GM18517 (cell line): Measurements from ENCODE around the gene CEND1.

ENCODE experiments used
- ATAC-seq: cut with Tn5 transposase; IDR thresholded peaks from one replicate; pipeline ENCODE4 v1.9.1; 2021; ENCODE audit warnings: mild to moderate bottlenecking, moderate library complexity; ENCODE audit not compliant: unreplicated experiment

CEND1 gene

DNA sequence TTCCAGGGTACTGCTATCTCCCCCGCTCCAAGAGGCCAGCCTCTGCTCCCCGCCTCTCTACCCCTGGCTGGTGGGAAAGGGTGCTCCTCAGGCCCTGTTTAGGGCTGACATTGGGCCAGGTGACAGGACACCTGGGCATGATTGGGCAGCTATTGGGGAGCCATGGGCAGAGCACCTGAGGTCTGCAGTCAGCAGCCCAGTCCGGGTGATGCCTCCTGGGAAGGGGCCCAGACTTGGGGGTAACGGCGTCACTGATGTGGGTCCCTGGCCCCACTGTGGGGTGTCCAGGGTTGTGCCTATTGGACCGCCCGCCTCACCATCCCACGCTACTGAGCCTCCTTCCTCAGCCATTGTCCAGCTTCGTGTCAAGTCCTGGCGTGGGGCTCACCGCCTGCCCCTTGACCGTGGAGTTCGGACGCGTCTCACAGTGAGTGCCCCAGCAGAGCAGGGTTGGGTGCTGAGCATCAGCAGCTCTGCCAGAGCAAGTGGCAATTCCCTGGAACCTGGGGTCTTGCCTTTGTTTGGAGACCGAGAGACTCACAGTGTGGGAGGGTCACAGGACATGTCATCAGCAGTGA lies 9.8 kb downstream of the CEND1 start:
- ATAC-seq: no peak

DNA sequence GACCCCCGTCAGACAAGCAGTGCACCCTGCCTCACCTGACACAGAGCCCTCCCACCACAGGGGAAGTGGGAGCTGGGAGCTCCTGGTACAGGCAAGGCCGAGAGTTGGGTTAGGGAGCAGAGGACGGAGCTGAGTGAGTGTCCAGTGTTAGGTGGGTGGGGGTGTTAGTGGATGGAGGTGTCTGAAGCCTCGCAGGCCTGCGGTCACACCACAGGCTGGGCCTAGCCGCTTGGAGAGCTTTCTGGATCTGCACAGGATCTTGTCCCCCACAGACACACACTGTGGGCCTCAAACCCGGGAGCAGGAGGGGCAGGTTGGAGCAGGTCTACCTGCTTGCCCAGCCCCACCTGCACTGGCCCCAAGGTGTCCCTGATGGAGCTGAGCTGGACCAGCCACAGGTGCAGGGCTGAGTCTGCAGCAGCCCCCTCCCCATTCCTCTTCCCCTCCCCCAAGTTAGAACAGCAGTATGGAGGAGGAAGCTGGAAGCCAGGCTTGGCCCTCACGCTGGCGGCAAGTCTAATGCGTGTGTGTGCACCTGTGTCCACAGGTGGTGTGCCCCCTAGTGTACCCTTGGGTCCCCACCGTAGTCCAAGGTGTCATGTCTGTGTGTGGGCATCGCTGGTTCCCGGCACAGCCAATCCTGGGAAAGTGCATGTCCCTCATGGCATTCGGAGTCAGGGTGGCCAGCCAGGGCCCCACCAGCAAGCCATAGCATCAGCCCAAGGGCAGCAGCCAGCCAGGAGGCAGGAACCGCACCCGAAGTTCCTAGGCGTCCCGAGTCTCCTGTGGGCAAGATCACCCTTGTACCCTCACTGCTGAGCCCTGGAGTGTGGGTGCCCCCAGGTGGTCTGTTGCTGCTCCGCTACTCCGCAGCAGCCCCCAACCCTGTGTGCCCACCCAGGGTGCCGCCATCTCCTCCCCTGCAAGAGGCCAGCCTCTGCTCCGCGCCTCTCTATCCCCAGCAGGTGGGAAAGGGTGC lies 10.6 kb downstream of the CEND1 start:
- no peak for ATAC-seq

GRCh38 chr11:777288-778255 lies 12.3 kb downstream of the CEND1 start, which contains the start of gene GATD1:
TSS of gene GATD1 (minus strand) at chr11:777487. CDS start at chr11:777462, 25 bp downstream.
- ATAC-seq: peak; percentile 71

DNA sequence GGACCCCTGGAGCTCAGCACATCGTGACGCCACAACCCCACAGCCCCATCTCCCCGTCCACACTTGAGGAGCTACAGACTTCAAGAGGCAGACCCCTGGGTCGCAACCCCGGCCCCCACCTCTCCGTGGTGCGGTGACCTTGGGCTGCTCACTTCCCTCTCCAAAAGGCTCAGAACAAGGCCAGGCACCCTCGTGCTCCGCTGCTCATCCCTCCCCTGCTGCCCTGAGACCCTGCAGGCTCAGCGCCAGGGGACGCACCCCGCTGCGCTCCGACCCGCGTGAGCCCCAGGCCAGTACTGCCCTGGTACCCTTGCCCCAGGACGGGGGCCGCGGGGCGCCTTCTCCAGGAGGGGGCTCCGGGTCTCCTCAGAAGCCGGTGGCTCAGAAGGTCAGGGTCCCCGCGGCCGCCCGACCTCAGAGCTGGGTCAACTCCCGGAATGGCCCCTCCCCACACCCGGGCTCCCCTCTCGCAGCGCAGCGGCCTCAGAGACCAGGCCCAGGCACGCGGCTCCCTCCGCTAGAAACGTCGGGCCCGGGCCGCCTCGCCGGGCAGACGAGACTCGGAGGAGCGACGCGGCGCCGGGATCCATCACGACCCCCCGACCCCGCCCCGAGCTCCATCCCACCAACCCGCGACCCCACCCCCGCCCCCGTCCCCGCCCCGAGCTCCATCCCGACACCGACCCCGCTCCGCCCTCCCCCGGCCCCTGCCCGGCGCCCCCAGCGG lies 13.2 kb downstream of the CEND1 start:
- peak; percentile 34 for ATAC-seq

DNA sequence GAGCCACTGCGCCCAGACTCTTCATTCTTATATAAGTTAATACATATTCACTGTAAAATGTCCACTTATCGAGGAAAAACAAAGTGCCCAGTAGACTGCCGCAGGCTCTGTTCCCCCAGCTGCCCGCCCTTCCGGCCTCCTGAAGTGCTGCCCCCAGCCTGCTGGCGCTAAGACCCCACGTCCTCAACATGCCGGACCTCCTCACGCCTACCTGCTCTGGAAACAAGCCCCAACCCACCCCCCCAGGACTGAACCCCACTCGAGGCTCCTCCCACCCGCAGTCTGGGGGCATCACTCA lies 13.7 kb downstream of the CEND1 start:
- no peak for ATAC-seq

- no peak for ATAC-seq
These were observed 14.9 kb downstream of the CEND1 start for GRCh38 chr11:774873-775592.

- ATAC-seq: no peak
These were observed 16.1 kb downstream of the CEND1 start for GRCh38 chr11:773830-774229.

GRCh38 chr11:773425-773824 lies 16.5 kb downstream of the CEND1 start:
- no peak for ATAC-seq

DNA sequence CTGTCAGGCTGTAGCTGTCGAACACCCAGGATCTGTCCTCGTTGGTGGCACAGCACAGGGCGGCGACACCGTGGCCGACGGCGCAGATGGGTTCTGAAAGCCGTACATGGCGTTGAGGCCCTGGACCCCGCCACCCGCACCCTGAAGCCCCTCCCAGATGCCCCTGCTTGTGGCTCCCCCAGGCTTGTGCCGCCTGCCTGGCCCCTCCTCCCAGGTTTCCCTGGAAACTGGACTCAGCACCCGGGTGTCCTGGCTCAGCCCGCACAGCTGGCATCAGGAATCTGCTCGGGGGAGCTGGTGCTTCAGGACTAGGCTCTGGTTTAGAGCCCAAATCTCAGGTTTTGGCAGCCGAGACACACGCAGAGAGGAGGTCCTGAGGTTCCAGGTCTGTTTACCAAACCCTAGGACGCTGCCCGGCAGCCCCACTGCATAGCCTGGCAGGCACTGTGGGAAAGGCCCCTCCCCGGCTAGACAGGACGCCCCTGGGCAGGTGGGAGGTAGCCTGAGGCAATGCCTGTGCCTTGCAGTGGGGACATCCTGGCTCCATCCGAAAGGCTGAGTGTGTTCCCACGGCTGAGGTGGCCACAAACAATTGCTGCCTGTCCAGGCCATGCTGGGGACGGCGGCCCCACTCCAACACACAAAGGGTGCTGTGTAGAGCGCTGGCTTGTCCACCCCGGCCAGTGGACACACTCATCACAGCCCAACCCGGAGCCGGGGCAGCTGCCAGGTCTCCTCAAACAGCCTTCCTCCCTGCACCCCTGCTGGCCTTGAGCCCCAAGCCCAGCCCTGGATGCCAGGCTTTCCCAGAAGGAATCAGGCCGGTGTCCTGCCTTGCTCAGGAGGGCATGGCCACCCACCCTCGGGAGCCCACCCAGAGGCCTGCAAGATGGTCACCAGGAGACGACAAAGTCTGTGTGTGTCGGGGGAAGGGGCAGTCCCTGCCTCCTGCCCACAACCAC lies 17.2 kb downstream of the CEND1 start:
- ATAC-seq: no peak

DNA sequence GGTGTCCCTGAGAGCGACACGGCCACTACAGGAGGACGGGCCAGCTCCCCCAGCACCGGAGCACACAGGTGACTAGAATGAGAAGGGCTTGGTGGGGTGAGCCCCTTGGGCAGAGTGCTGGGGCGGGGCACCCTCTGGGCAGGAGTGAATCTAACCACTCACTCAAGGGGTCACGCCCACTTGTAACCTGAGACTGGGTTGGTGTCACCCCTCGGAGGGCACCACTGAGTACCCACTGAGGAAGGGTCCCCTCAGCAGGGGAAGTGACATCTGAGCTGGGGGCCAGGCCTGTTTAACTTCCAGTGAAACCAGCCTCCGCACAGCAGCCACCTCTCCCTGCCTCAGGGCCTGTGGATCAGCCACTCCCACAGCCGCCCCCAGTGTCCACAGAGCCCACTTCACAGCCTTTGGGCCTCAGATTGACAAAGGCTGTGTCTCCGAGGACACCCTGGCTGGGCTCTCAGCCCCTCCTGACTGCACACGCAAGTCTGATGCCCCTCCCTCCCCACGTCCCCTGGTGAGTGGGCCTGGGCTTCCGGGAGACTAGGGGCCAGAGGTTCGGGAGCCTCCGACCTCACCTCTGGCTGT lies 18.2 kb downstream of the CEND1 start:
- no peak for ATAC-seq

DNA sequence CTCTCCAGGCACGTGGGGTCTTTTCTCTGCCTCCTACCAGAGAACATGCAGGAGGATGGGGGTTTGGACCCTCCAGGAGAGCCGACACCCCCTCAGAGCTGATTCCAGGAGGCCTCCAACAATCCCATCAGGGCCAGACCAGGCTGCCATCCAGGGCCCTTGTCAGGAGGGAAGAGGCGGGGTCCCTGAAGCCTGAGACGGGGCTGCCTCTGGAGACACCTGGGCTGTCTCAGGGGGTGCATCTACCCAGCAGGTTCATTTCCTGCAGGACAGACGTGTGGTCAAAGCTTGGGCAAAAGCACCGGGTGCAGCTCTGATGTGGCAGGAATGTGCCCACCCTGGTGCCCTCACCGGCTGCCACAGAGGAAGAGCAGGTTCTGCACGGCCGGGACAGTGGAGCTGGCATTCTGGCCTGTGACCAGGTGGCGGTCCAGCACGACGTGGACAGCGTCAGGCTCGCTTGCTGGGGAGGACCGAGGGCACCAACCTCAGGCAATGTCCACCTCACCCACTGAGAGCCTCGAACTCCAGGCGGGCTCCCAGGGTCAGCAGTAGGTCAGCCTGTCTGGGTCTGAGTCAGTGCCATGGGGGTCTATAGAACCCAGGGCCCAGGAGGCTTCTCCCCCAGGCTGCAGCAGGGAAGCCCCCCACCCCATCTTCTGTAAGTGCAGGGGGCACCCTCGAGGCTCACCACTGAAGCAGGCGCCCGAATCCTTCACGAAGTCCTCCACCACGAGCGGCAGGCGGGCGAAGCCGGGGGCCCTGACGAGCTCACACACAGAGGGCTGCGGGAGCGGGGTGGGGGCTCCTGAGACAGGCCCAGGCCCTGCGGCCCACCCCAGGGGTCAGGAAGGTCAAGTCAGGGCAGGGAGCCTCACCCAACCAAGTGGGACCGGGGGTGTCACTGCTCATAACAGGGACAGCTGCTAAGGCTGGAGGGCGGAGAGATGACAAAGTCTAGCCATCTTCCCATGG lies 19.0 kb downstream of the CEND1 start:
- no peak for ATAC-seq

DNA sequence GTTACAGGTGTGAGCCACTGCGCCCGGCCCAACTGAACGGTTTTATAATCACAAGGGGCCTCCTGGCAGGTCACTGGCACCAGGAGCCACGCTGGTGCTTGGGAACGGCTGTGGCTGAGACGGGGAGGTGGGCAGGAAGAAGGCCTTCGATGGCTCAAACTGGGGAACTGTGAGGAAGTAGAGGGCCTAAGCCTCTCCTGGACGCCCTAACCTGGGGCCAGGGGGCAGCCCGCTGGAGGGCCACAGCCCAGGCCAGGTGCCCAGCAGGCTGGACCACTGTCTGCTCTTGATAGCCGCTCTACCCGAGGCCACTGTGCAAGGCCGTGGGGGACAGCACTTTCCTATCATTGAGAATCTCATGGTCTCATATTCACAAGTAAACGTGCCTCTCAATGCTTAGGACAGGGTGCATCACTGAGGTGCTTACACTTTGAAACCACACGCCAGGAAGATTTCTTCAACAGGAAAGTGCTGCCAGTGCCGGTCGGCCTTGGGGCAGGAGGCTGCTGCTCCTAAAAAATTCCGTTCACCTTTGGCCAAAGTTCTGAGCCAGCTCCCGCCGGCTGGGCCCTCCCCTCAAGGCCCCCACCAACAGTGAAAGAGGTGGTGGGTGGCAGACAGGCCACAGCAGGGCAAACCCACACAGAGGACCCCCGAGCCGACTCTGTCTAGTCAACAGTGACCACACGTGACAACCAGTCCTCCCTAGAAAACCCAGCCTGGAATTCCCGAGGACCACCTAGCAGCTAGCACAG lies 19.8 kb downstream of the CEND1 start:
- ATAC-seq: no peak

DNA sequence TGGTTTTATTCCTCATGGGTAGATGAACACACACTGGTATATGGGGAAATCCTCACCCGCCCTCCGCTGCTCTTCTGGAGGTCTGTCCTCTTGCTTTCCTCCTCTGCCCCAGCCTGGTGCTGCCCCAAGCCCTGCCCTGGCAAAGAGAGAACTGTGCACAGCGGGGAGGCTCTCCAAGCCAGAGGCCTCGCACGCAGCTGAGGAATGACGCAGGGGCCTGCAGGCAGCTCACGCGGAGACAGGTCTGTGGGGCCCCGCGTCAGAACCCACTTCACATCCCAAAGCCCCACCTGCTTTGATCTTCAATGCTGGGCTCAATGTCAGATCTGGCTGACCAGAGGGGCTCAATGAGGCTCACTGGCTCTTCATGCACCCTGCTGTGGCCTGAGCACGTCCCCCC lies 22.7 kb downstream of the CEND1 start:
- no peak for ATAC-seq

- ATAC-seq: no peak
These were observed 23.0 kb downstream of the CEND1 start for GRCh38 chr11:766936-767210.

- ATAC-seq: no peak
These were observed 23.6 kb downstream of the CEND1 start for GRCh38 chr11:766106-766935.

- no peak for ATAC-seq
These were observed 24.1 kb downstream of the CEND1 start for GRCh38 chr11:765802-766091.
